GM23338 (cell line): Measurements from ENCODE around the gene BCOR. TPM values are rescaled to one million over a fixed set of nuclear protein-coding genes. Genes with fewer than 3 reads are reported as not detected.

Experiments
- ATAC-seq: fragments of 200-7000 bp; cut with Tn5 transposase; 3 replicates; pipeline ENCODE4 v1.9.1; 2020
- DNase-seq: peaks from one replicate; pipeline ENCODE4 v3.0.0-alpha.2; 2015; ENCODE audit warnings: low spot score
- H2AFZ ChIP-seq: fragments of 200-600 bp; sonication (generic); 2 replicates; pipeline ENCODE4 v1.8.0; 2016; ENCODE audit warnings: antibody characterized with exemption, mild to moderate bottlenecking, moderate library complexity
- H3F3A ChIP-seq: fragments of 200-600 bp; sonication (generic); replicated peaks from 2 replicates; pipeline ENCODE4 v1.8.0; 2017; ENCODE audit warnings: antibody characterized with exemption, mixed run types, low read depth
- H3K27ac ChIP-seq: fragments of 200-600 bp; sonication (generic); 2 replicates; pipeline ENCODE4 v1.6.1; 2016; ENCODE audit warnings: low read depth
- H3K27me3 ChIP-seq: fragments of 200-600 bp; sonication (generic); 2 replicates; pipeline ENCODE4 v1.8.0; 2016; ENCODE audit warnings: mild to moderate bottlenecking, mixed run types, moderate library complexity; ENCODE audit not compliant: insufficient read depth
- H3K36me3 ChIP-seq: fragments of 200-600 bp; sonication (generic); 2 replicates; pipeline ENCODE4 v1.8.0; 2016; ENCODE audit warnings: mild to moderate bottlenecking; ENCODE audit not compliant: insufficient read depth
- H3K4me1 ChIP-seq: fragments of 200-600 bp; sonication (generic); 2 replicates; pipeline ENCODE4 v1.8.0; 2016; ENCODE audit warnings: mild to moderate bottlenecking, moderate library complexity; ENCODE audit not compliant: insufficient read depth
- H3K4me2 ChIP-seq: fragments of 200-600 bp; sonication (generic); 2 replicates; pipeline ENCODE4 v1.7.1; 2017; ENCODE audit warnings: mixed run types
- H3K4me3 ChIP-seq: fragments of 200-600 bp; sonication (generic); 2 replicates; pipeline ENCODE4 v1.6.1; 2016; ENCODE audit warnings: mixed run types
- H3K79me2 ChIP-seq: fragments of 200-600 bp; sonication (generic); replicated peaks from 2 replicates; pipeline ENCODE4 v1.8.0; 2017; ENCODE audit warnings: mild to moderate bottlenecking; ENCODE audit not compliant: insufficient read depth
- H3K9me2 ChIP-seq: fragments of 200-600 bp; sonication (generic); 2 replicates; pipeline ENCODE4 v1.8.0; 2017; ENCODE audit not compliant: insufficient read depth
- H4K20me1 ChIP-seq: fragments of 200-600 bp; sonication (generic); replicated peaks from 2 replicates; pipeline ENCODE4 v1.8.0; 2017; ENCODE audit warnings: mild to moderate bottlenecking; ENCODE audit not compliant: insufficient read depth
- H3K27ac Mint-ChIP-seq: 2 replicates; pipeline ENCODE4 v1.8.0; 2020; ENCODE audit warnings: inconsistent platforms, mild to moderate bottlenecking, moderate library complexity, mixed read lengths
- H3K27me3 Mint-ChIP-seq: 3 replicates; pipeline ENCODE4 v1.8.0; 2022; ENCODE audit warnings: low read depth, mild to moderate bottlenecking, moderate library complexity, mixed read lengths, inconsistent platforms; ENCODE audit not compliant: insufficient read depth, poor library complexity
- H3K36me3 Mint-ChIP-seq: 3 replicates; pipeline ENCODE4 v1.8.0; 2021; ENCODE audit warnings: low read depth, mild to moderate bottlenecking, inconsistent platforms, moderate library complexity, mixed read lengths
- H3K4me1 Mint-ChIP-seq: 3 replicates; pipeline ENCODE4 v1.8.0; 2020; ENCODE audit warnings: mild to moderate bottlenecking, inconsistent platforms, mixed read lengths
- H3K4me3 Mint-ChIP-seq: 3 replicates; pipeline ENCODE4 v1.8.0; 2021; ENCODE audit warnings: moderate library complexity, mild to moderate bottlenecking, inconsistent platforms, mixed read lengths
- H3K9me3 Mint-ChIP-seq: 3 replicates; pipeline ENCODE4 v1.8.0; 2020; ENCODE audit warnings: moderate library complexity, mild to moderate bottlenecking, inconsistent platforms, mixed read lengths
- CREB1 ChIP-seq: fragments of 250-450 bp; sonication (Bioruptor Pico); IDR thresholded peaks from 2 replicates; pipeline ENCODE4 v1.5.0; 2020; ENCODE audit warnings: low read depth, mild to moderate bottlenecking, moderate library complexity
- EZH2 ChIP-seq: fragments of 200-600 bp; sonication (generic); IDR thresholded peaks from one replicate; pipeline ENCODE4 v1.8.0; 2017; ENCODE audit warnings: antibody characterized with exemption, mild to moderate bottlenecking, low read depth; ENCODE audit not compliant: unreplicated experiment
- EZH2phosphoT487 ChIP-seq: fragments of 200-600 bp; sonication (generic); IDR thresholded peaks from one replicate; pipeline ENCODE4 v1.8.1; 2018; ENCODE audit warnings: antibody characterized with exemption; ENCODE audit not compliant: unreplicated experiment
- JUNB ChIP-seq: IDR thresholded peaks from one replicate; pipeline ENCODE4 v1.6.1; 2016; ENCODE audit warnings: antibody characterized with exemption; ENCODE audit not compliant: unreplicated experiment
- NANOG ChIP-seq: IDR thresholded peaks from 2 replicates; pipeline ENCODE4 v1.6.1; 2016; ENCODE audit warnings: antibody characterized with exemption, borderline replicate concordance
- POLR2AphosphoS5 ChIP-seq: IDR thresholded peaks from 2 replicates; pipeline ENCODE4 v1.6.1; 2016; ENCODE audit warnings: antibody characterized with exemption, low read depth
- STAT1 ChIP-seq: IDR thresholded peaks from one replicate; pipeline ENCODE4 v1.6.1; 2016; ENCODE audit warnings: antibody characterized with exemption; ENCODE audit not compliant: unreplicated experiment
- ZNF331 ChIP-seq: fragments of 250-450 bp; sonication (Bioruptor Pico); IDR thresholded peaks from 2 replicates; pipeline ENCODE4 v1.5.0; 2020; ENCODE audit warnings: low read depth, mild to moderate bottlenecking, moderate library complexity
- polyA plus RNA-seq: library from polyadenylated mRNA; unstranded; fragments of >200 nt; fragmentation: Nextera tagmentation; extraction: Ambion mirVana; gene quantifications from 2 replicates; pipeline ENCODE4 v1.2.1, GENCODE V29; 2016
- total RNA-seq: library from RNA; depleted of rRNA; stranded (reverse); fragments of >200 nt; shearing (Covaris generic); gene quantifications from 2 replicates; pipeline ENCODE4 v1.2.3, GENCODE V29; 2014
- TF ChIP-seq, protein P1 (sequence below), 2 experiments: fragments of 200-600 bp in 1 of 2; sonication (generic) in 1 of 2; conservative IDR thresholded peaks; 2 replicates each; pipeline versions ENCODE4 v1.5.1 to v1.6.1; 2016 to 2017; ENCODE audit warnings: antibody characterized with exemption in 2 of 2, low read depth in 2 of 2, mild to moderate bottlenecking in 2 of 2, moderate library complexity in 1 of 2
- TF ChIP-seq, protein P2 (sequence below): IDR thresholded peaks from 2 replicates; pipeline ENCODE4 v1.6.1; 2016; ENCODE audit warnings: antibody characterized with exemption
- TF ChIP-seq, protein P3 (sequence below): fragments of 250-450 bp; sonication (Bioruptor Pico); IDR thresholded peaks from 2 replicates; pipeline ENCODE4 v1.5.0; 2020; ENCODE audit warnings: mild to moderate bottlenecking, moderate library complexity

The BCOR gene
- total and polyA plus RNA-seq, 2 experiments from 2014 or later: 25.5 to 60.8 TPM

DNA sequence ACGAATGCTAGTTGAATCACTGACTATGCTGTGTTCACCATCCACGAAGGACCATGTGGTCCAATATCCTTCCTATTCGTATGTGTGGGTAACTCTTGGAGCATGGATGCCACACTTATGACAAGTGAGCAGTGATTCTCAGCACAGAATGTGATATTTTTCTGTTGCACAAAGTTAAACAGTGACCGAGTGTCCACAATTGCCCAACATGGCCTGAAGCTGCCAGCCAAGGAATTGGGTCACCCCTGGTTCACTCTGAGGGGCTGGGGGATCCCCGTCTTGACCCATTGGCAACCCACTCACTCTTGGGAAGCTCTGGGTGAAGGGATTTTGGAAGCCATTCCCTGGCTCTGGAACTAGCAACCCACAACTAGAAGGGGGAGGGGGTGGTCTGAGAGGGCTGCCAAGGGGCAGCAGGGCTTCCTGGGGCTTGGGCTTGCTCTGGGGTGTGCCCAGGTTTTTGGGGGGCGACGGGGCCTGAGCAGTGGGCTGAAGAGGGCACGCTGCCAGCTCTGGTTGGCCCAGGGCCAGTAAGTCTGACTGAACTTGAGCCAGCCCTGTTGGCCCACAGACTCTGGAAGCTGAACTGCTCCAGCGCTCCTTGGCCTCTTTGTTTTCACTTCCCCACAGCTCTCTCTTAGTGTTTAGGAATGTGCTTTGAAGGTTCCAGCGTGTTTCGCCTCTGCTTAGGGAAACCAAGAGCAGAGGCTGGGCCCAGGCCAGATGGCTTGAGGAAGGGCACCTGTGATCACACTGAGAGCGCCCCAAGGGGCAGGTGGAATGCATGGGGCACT, 43.1 kb upstream of the BCOR start:
- Mint-ChIP-seq H3K36me3 (peaks cover 15% of the 10 kb centered on the region; the same call in 1 of the 3 replicates), H3K4me3 (no peak overlapping the region), H3K4me1 (peaks cover 34% of the 10 kb centered on the region), H3K27ac (no peak overlapping the region), H3K27me3 (peaks cover 15% of the 10 kb centered on the region), H3K9me3 (no peaks in the 10 kb centered on the region)
- Histone ChIP-seq H3K4me2 (no peak overlapping the region; the same call in 1 of the 2 replicates), H2AFZ (no peak overlapping the region), H3K9me2 (no peaks in the 10 kb centered on the region), H4K20me1 (no peaks in the 10 kb centered on the region), H3K36me3 (no peaks in the 10 kb centered on the region), H3K79me2 (peaks cover 10% of the 10 kb centered on the region; the same call in 1 of the 2 replicates), H3K27me3 (peaks cover 15% of the 10 kb centered on the region; the same call in 1 of the 2 replicates), H3K4me3 (no peak overlapping the region), H3K27ac (0 out of 2 replicates have a peak overlapping the region, but pooled peaks have one; percentile 26), H3K4me1 (peaks cover 8% of the 10 kb centered on the region), H3F3A (no peaks in the 10 kb centered on the region)
- DNase-seq (peak; percentile 70), ATAC-seq (peak; percentile 74)
- TF ChIP-seq, protein P1, sequence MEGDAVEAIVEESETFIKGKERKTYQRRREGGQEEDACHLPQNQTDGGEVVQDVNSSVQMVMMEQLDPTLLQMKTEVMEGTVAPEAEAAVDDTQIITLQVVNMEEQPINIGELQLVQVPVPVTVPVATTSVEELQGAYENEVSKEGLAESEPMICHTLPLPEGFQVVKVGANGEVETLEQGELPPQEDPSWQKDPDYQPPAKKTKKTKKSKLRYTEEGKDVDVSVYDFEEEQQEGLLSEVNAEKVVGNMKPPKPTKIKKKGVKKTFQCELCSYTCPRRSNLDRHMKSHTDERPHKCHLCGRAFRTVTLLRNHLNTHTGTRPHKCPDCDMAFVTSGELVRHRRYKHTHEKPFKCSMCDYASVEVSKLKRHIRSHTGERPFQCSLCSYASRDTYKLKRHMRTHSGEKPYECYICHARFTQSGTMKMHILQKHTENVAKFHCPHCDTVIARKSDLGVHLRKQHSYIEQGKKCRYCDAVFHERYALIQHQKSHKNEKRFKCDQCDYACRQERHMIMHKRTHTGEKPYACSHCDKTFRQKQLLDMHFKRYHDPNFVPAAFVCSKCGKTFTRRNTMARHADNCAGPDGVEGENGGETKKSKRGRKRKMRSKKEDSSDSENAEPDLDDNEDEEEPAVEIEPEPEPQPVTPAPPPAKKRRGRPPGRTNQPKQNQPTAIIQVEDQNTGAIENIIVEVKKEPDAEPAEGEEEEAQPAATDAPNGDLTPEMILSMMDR (conservative IDR thresholded peaks at IDR 0.05; ENCODE audit: low read depth in 2 of 2): 0 out of 4 replicates have a peak, but pooled peaks of 1 of the 2 experiments have one; percentile 5
- TF ChIP-seq STAT1: no peak
- no peak for TF ChIP-seq ZNF331 (CRISPR knock-in tag)

DNA sequence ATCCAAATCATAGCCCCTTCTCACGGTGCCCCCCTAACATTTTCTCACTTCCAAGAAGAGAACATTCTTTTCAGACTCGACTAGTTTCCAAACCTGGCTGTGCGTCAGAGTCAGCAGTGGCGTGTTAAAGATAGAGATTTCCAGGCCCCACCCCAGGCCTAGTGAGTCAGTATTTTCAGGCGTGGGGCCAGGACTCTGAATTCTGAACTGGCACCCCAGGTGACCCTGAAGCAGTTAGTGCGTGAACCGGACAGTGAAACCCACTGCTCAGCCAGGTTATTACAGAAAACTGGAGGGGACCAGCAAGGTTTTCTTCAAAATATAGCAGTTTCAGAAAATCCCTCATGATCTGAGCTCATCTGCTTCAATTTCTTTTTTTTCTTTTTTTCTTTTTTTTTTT, 35.0 kb upstream of the BCOR start:
- no peaks in the 10 kb centered on the region for H3K79me2 ChIP-seq
- TF ChIP-seq EZH2 (no peak), ZNF331 (CRISPR knock-in tag) (no peak), CREB1 (CRISPR knock-in tag) (no peak), POLR2AphosphoS5 (no peak), NANOG (no peak), JUNB (no peak), STAT1 (no peak), EZH2phosphoT487 (no peak)
- TF ChIP-seq, protein P2, sequence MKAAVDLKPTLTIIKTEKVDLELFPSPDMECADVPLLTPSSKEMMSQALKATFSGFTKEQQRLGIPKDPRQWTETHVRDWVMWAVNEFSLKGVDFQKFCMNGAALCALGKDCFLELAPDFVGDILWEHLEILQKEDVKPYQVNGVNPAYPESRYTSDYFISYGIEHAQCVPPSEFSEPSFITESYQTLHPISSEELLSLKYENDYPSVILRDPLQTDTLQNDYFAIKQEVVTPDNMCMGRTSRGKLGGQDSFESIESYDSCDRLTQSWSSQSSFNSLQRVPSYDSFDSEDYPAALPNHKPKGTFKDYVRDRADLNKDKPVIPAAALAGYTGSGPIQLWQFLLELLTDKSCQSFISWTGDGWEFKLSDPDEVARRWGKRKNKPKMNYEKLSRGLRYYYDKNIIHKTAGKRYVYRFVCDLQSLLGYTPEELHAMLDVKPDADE: no peak
- TF ChIP-seq, protein P3, sequence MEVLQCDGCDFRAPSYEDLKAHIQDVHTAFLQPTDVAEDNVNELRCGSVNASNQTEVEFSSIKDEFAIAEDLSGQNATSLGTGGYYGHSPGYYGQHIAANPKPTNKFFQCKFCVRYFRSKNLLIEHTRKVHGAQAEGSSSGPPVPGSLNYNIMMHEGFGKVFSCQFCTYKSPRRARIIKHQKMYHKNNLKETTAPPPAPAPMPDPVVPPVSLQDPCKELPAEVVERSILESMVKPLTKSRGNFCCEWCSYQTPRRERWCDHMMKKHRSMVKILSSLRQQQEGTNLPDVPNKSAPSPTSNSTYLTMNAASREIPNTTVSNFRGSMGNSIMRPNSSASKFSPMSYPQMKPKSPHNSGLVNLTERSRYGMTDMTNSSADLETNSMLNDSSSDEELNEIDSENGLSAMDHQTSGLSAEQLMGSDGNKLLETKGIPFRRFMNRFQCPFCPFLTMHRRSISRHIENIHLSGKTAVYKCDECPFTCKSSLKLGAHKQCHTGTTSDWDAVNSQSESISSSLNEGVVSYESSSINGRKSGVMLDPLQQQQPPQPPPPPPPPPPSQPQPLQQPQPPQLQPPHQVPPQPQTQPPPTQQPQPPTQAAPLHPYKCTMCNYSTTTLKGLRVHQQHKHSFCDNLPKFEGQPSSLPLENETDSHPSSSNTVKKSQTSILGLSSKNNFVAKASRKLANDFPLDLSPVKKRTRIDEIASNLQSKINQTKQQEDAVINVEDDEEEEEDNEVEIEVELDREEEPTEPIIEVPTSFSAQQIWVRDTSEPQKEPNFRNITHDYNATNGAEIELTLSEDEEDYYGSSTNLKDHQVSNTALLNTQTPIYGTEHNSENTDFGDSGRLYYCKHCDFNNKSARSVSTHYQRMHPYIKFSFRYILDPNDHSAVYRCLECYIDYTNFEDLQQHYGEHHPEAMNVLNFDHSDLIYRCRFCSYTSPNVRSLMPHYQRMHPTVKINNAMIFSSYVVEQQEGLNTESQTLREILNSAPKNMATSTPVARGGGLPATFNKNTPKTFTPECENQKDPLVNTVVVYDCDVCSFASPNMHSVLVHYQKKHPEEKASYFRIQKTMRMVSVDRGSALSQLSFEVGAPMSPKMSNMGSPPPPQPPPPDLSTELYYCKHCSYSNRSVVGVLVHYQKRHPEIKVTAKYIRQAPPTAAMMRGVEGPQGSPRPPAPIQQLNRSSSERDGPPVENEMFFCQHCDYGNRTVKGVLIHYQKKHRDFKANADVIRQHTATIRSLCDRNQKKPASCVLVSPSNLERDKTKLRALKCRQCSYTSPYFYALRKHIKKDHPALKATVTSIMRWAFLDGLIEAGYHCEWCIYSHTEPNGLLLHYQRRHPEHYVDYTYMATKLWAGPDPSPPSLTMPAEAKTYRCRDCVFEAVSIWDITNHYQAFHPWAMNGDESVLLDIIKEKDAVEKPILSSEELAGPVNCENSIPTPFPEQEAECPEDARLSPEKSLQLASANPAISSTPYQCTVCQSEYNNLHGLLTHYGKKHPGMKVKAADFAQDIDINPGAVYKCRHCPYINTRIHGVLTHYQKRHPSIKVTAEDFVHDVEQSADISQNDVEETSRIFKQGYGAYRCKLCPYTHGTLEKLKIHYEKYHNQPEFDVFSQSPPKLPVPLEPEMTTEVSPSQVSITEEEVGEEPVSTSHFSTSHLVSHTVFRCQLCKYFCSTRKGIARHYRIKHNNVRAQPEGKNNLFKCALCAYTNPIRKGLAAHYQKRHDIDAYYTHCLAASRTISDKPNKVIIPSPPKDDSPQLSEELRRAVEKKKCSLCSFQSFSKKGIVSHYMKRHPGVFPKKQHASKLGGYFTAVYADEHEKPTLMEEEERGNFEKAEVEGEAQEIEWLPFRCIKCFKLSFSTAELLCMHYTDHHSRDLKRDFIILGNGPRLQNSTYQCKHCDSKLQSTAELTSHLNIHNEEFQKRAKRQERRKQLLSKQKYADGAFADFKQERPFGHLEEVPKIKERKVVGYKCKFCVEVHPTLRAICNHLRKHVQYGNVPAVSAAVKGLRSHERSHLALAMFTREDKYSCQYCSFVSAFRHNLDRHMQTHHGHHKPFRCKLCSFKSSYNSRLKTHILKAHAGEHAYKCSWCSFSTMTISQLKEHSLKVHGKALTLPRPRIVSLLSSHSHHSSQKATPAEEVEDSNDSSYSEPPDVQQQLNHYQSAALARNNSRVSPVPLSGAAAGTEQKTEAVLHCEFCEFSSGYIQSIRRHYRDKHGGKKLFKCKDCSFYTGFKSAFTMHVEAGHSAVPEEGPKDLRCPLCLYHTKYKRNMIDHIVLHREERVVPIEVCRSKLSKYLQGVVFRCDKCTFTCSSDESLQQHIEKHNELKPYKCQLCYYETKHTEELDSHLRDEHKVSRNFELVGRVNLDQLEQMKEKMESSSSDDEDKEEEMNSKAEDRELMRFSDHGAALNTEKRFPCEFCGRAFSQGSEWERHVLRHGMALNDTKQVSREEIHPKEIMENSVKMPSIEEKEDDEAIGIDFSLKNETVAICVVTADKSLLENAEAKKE (CRISPR knock-in tag): no peak

More for the DNA sequence above, 35.0 kb upstream of the BCOR start:
- H3K4me2 ChIP-seq: no peak overlapping the region
- ATAC-seq: no peak
- H2AFZ ChIP-seq: no peak overlapping the region
- no peaks in the 10 kb centered on the region for H3K4me1 ChIP-seq
- no peak for DNase-seq
- H3K4me3 ChIP-seq: no peak overlapping the region
- H3K27ac ChIP-seq: no peak overlapping the region
- peaks cover 4% of the 10 kb centered on the region; the same call in 1 of the 3 replicates for H3K4me1 Mint-ChIP-seq
- H3K27me3 ChIP-seq: no peaks in the 10 kb centered on the region
- H4K20me1 ChIP-seq: no peaks in the 10 kb centered on the region
- H3K4me3 Mint-ChIP-seq: no peak overlapping the region
- peaks cover 11% of the 10 kb centered on the region for H3K27me3 Mint-ChIP-seq
- no peaks in the 10 kb centered on the region for H3K36me3 Mint-ChIP-seq
- H3K9me2 ChIP-seq: no peaks in the 10 kb centered on the region
- H3K36me3 ChIP-seq: no peaks in the 10 kb centered on the region
- H3K27ac Mint-ChIP-seq: no peak overlapping the region
- H3F3A ChIP-seq: no peaks in the 10 kb centered on the region
- no peaks in the 10 kb centered on the region for H3K9me3 Mint-ChIP-seq
